Dedifferentiated amniotic fluid mesenchymal stem cell (primary cell): Measurements from ENCODE around the gene P4HA1.

Experiments used
- DNase-seq: peaks from one replicate; pipeline ENCODE4 v3.0.0-alpha.2; 2016; ENCODE audit errors: extremely low spot score

Gene P4HA1

GRCh38 chr10:73094986-73095480 lies 1.6 kb downstream of the P4HA1 start:
- no peak for DNase-seq

GRCh38 chr10:73093922-73094850 lies 2.5 kb downstream of the P4HA1 start:
- no peak for DNase-seq

- no peak for DNase-seq
Observed at GRCh38 chr10:73092830-73093229, 3.8 kb downstream of the P4HA1 start.

- DNase-seq, result no peak
Observed at GRCh38 chr10:73088304-73088703, 8.4 kb downstream of the P4HA1 start.

GRCh38 chr10:73086816-73087215 lies 9.8 kb downstream of the P4HA1 start:
- DNase-seq, result no peak

- no peak for DNase-seq
Observed at GRCh38 chr10:73084209-73084608, 12.5 kb downstream of the P4HA1 start.

- DNase-seq, result no peak
Observed at GRCh38 chr10:73083221-73083620, 13.4 kb downstream of the P4HA1 start.

GRCh38 chr10:73079779-73080541 lies 16.7 kb downstream of the P4HA1 start:
- no peak for DNase-seq

GRCh38 chr10:73076360-73077183 lies 20.1 kb downstream of the P4HA1 start:
- peak; percentile 66 for DNase-seq

GRCh38 chr10:73075829-73076228 lies 20.8 kb downstream of the P4HA1 start:
- no peak for DNase-seq

- DNase-seq, result no peak
Observed at GRCh38 chr10:73073627-73074026, 23.0 kb downstream of the P4HA1 start.

- DNase-seq, result no peak
Observed at GRCh38 chr10:73065441-73065840, 31.2 kb downstream of the P4HA1 start.

GRCh38 chr10:73061743-73062142 lies 34.9 kb downstream of the P4HA1 start:
- DNase-seq, result no peak

- no peak for DNase-seq
Observed at GRCh38 chr10:73060738-73061635, 35.7 kb downstream of the P4HA1 start.

GRCh38 chr10:73060173-73060572 lies 36.5 kb downstream of the P4HA1 start:
- DNase-seq, result no peak

GRCh38 chr10:73058057-73058591 lies 38.5 kb downstream of the P4HA1 start:
- DNase-seq, result no peak

- DNase-seq, result no peak
Observed at GRCh38 chr10:73054286-73054685, 42.4 kb downstream of the P4HA1 start.

GRCh38 chr10:73053275-73053674 lies 43.4 kb downstream of the P4HA1 start:
- DNase-seq, result no peak

- peak; percentile 89 for DNase-seq
Observed at GRCh38 chr10:73044378-73045285, 52.0 kb downstream of the P4HA1 start.
